ENCODE measurements around the gene MICAL3.

- TF ChIP-seq POLR2A (IDR thresholded peaks at IDR 0.05): no peak
- TF ChIP-seq CTCF (IDR thresholded peaks at IDR 0.05): no peak
- TF ChIP-seq EP300 (IDR thresholded peaks at IDR 0.05): no peak
These were observed 168.6 kb downstream of the MICAL3 start for GRCh38 chr22:17855572-17856290.

All from tibial nerve (tissue), 4 donors.